ENCODE measurements around the gene RNF225.
A peak's percentile ranks its signal among the peaks of the same experiment; 100 is the strongest.

DNA sequence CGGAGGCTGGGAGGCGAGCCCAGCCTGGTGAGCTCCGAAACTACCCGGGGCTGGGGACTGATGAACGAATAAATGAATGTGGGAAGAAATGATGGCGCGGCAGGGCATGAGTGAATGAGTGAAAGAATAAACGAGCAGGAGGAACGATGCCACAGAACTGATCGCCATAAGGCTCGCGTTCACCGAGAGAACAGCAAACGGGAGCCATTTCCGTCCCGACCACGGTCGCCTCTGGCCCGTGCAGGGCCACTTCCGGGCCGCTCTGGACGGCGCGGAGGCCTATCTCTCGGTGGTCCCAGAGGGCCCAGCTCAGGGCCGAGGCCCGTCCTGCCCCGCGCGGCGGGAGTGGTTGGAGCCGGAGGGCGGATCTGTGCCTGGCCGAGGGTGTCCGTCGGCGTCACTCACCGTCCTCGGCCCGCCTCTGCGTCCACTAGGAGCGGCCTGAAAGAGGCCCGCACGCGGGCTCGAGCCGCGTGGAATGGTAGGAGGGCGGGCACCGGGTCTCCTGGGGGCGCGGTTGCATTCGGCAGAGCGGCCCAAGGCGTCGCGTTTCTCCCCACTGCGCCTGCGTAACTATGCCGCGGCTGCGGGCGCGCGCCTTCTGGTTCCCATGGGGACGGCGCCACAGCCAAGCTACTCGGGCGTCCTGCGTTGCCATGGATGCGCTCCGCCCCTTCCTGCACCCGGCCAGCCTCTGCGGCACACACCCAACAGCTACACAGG, 33.0 kb upstream of the RNF225 start, which contains the start of gene ZNF497:
- peak; percentile 90 for TF ChIP-seq POLR2AphosphoS5 (IDR thresholded peaks at IDR 0.05; ENCODE audit: low read depth, low read length)
- peak; percentile 92; the same call in 1 of the 2 replicates for TF ChIP-seq TAF1 (IDR thresholded peaks at IDR 0.05; ENCODE audit: borderline replicate concordance, insufficient read depth, low read length)

Data from PFSK-1 (cell line).